HepG2 (cell line): ENCODE data around the gene LDB3. TPM values are rescaled to one million over a fixed set of nuclear protein-coding genes. Genes with fewer than 3 reads are reported as not detected.

Experiments
- ATAC-seq: fragments of 200-7000 bp; cut with Tn5 transposase; 3 replicates; pipeline ENCODE4 v1.9.1; 2020; ENCODE audit warnings: mild to moderate bottlenecking, moderate library complexity
- BruUV-seq: library from RNA; stranded (reverse); fragments of 400-500 nt; replicated peaks from 2 replicates; lab custom pipeline; 2021; lab: Mats Ljungman, UMichigan
- CTCF ChIA-PET: fragments of 300-600 bp; formaldehyde crosslinking; extraction: SDS; loops from one replicate; lab custom pipeline; 2021; ENCODE audit warnings: low total read pairs, inconsistent platforms, low intra/inter-chr PET ratio; lab: Yijun Ruan, JAX
- POLR2A ChIA-PET: fragments of 350-600 bp; sonication (Branson Sonifier 250); formaldehyde crosslinking; loops from one replicate; lab custom pipeline; 2020; ENCODE audit warnings: antibody characterized with exemption, inconsistent platforms; lab: Yijun Ruan, JAX
- DNase-seq: peaks from one replicate; pipeline ENCODE4 v3.0.0-alpha.2; 2015; ENCODE audit warnings: low spot score
- FAIRE-seq: peaks from 3 replicates; lab custom pipeline; 2011; peaks lifted over from hg19 to GRCh38; lab: Jason Lieb, UNC
- H2AFZ ChIP-seq: one replicate; pipeline ENCODE4 v1.6.1; 2011; ENCODE audit warnings: low read length, inconsistent platforms
- H3K27ac ChIP-seq: fragments of 300-600 bp; 3 replicates; pipeline ENCODE4 v1.8.0; 2011; ENCODE audit warnings: mixed run types, mild to moderate bottlenecking, mixed read lengths, low read length, inconsistent platforms; ENCODE audit not compliant: insufficient read depth; ENCODE audit errors: extremely low read length
- H3K27me3 ChIP-seq, 2 experiments: fragments of 200-600 bp in 1 of 2; 2 replicates in 1 of 2; 3 replicates in 1 of 2; pipeline versions ENCODE4 v1.6.0 to v1.8.0; 2011; ENCODE audit warnings: low read length in 2 of 2, mild to moderate bottlenecking in 2 of 2, moderate library complexity in 2 of 2, inconsistent platforms in 1 of 2; ENCODE audit not compliant: insufficient read depth in 2 of 2, control insufficient read depth in 1 of 2
- H3K36me3 ChIP-seq, 2 experiments: fragments of 200-600 bp in 1 of 2; replicated peaks in 1 of 2; 2 replicates in 1 of 2; 3 replicates in 1 of 2; pipeline versions ENCODE4 v1.5.1 to v1.8.0; 2011; ENCODE audit warnings: low read length in 2 of 2, inconsistent platforms in 1 of 2; ENCODE audit not compliant: insufficient read depth in 2 of 2, control insufficient read depth in 1 of 2
- H3K4me1 ChIP-seq: 2 replicates; pipeline ENCODE4 v1.5.1; 2012; ENCODE audit warnings: low read length, inconsistent platforms; ENCODE audit not compliant: insufficient read depth
- H3K4me2 ChIP-seq: 2 replicates; pipeline ENCODE4 v1.6.0; 2011; ENCODE audit warnings: low read depth, low read length, inconsistent platforms
- H3K4me3 ChIP-seq, 3 experiments: fragments of 200-600 bp in 1 of 3; sonication (generic), shearing (Covaris generic) in 1 of 3; replicated peaks in 1 of 3; 2 replicates each; pipeline ENCODE4 v1.5.1; 2011 to 2016; ENCODE audit warnings: low read length in 3 of 3, inconsistent platforms in 2 of 3, low read depth in 2 of 3, mild to moderate bottlenecking in 2 of 3, control low read depth in 1 of 3, mixed read lengths in 1 of 3; ENCODE audit not compliant: insufficient read depth in 1 of 3
- H3K79me2 ChIP-seq: one replicate; pipeline ENCODE4 v1.6.1; 2011; ENCODE audit warnings: low read length, inconsistent platforms; ENCODE audit not compliant: insufficient read depth
- H3K9ac ChIP-seq: 2 replicates; pipeline ENCODE4 v1.6.0; 2011; ENCODE audit warnings: mild to moderate bottlenecking, low read depth, low read length, inconsistent platforms; ENCODE audit not compliant: insufficient read depth
- H3K9me3 ChIP-seq: 2 replicates; pipeline ENCODE4 v1.5.1; 2012; ENCODE audit warnings: mild to moderate bottlenecking, low read length
- H4K20me1 ChIP-seq: 2 replicates; pipeline ENCODE4 v1.6.0; 2011; ENCODE audit warnings: inconsistent platforms, mild to moderate bottlenecking, low read length, moderate library complexity; ENCODE audit not compliant: insufficient read depth
- CREBL2 ChIP-seq: sonication (generic); formaldehyde crosslinking; IDR thresholded peaks from 2 replicates; pipeline ENCODE4 v1.8.1; 2023; ENCODE audit warnings: missing genetic modification reagents, mild to moderate bottlenecking, borderline replicate concordance
- ELF1 ChIP-seq: sonication (generic); formaldehyde crosslinking; IDR thresholded peaks from 2 replicates; pipeline ENCODE4 v1.4.0; 2020; ENCODE audit warnings: missing genetic modification reagents
- GMEB1 ChIP-seq: sonication (generic); formaldehyde crosslinking; IDR thresholded peaks from 2 replicates; pipeline ENCODE4 v1.5.1; 2020; ENCODE audit warnings: missing genetic modification reagents, mild to moderate bottlenecking, borderline replicate concordance
- SIN3B ChIP-seq: fragments of 150-350 bp; IDR thresholded peaks from 2 replicates; pipeline ENCODE4 v1.6.1; 2014; ENCODE audit warnings: low read length
- SOX5 ChIP-seq: IDR thresholded peaks from 2 replicates; pipeline ENCODE4 v1.6.1; 2016; ENCODE audit warnings: borderline replicate concordance
- TARDBP ChIP-seq: sonication (generic); formaldehyde crosslinking; IDR thresholded peaks from 2 replicates; pipeline ENCODE4 v1.8.0; 2022; ENCODE audit warnings: mild to moderate bottlenecking, missing genetic modification reagents
- ZNF234 ChIP-seq: sonication (generic); formaldehyde crosslinking; conservative IDR thresholded peaks from 2 replicates; pipeline ENCODE4 v1.5.1; 2020; ENCODE audit warnings: mild to moderate bottlenecking, missing genetic modification reagents
- ZNF282 ChIP-seq: fragments of 450-650 bp; IDR thresholded peaks from 2 replicates; pipeline ENCODE4 v1.6.1; 2018; ENCODE audit not compliant: partially characterized antibody
- ZNF331 ChIP-seq: sonication (generic); formaldehyde crosslinking; IDR thresholded peaks from 2 replicates; pipeline ENCODE4 v1.4.0; 2020; ENCODE audit warnings: missing genetic modification reagents
- ZNF446 ChIP-seq: sonication (generic); formaldehyde crosslinking; IDR thresholded peaks from 2 replicates; pipeline ENCODE4 v1.5.0; 2020; ENCODE audit warnings: mild to moderate bottlenecking, missing genetic modification reagents
- ZNF646 ChIP-seq: sonication (generic); formaldehyde crosslinking; IDR thresholded peaks from 2 replicates; pipeline ENCODE4 v1.9.0; 2021; ENCODE audit warnings: mild to moderate bottlenecking, missing genetic modification reagents
- ZNF781 ChIP-seq: sonication (generic); formaldehyde crosslinking; IDR thresholded peaks from 2 replicates; pipeline ENCODE4 v1.5.1; 2020; ENCODE audit warnings: borderline replicate concordance, mild to moderate bottlenecking, missing genetic modification reagents; ENCODE audit errors: not compliant biosample characterization
- WGBS: methylation state at CpG from one replicate; pipeline ENCODE4 v1.1.6; 2017; ENCODE audit warnings: low lambda C conversion rate; 5-methylcytosine and 5-hydroxymethylcytosine counted together
- in situ Hi-C: cut with HindIII; loops from 2 replicates; pipeline ENCODE4 v1.10.0; 2017; ENCODE audit warnings: low pct_unique_long_range_greater_than_20kb; ENCODE audit not compliant: extremely low pct_ligation_motif_present
- intact Hi-C: fragments of 100-400 bp; cut with micrococcal nuclease; formaldehyde crosslinking; loops from one replicate; pipeline ENCODE4 v1.10.0; 2022; ENCODE audit not compliant: unreplicated experiment
- polyA plus RNA-seq, 8 experiments: library from polyadenylated mRNA; depleted of rRNA in 3 of 8; stranded (reverse) in 7 of 8; unstranded in 1 of 8; fragments of >200 nt; fragmentation: Illumina TruSeq in 4 of 8; extraction: Trizol in 4 of 8; gene quantifications; 2 replicates each; pipeline versions ENCODE4 v1.2.1 to v1.2.3, GENCODE V29; 2011 to 2016; ENCODE audit warnings: low read depth in 4 of 8, missing spikeins in 1 of 8, mixed read lengths in 1 of 8; ENCODE audit not compliant: insufficient read depth in 1 of 8
- total RNA-seq, 5 experiments: library from RNA; depleted of rRNA; stranded (reverse); fragments of >200 nt; fragmentation: Illumina TruSeq; extraction: Trizol; gene quantifications; 2 replicates each; pipeline ENCODE4 v1.2.3, GENCODE V29; 2016; ENCODE audit warnings: low read depth in 1 of 5

Gene LDB3
- total and polyA plus RNA-seq, 2 of the 13 experiments (the other 11 are each of a cell fraction or from before 2014, with no cell fraction given), result not detected

DNA sequence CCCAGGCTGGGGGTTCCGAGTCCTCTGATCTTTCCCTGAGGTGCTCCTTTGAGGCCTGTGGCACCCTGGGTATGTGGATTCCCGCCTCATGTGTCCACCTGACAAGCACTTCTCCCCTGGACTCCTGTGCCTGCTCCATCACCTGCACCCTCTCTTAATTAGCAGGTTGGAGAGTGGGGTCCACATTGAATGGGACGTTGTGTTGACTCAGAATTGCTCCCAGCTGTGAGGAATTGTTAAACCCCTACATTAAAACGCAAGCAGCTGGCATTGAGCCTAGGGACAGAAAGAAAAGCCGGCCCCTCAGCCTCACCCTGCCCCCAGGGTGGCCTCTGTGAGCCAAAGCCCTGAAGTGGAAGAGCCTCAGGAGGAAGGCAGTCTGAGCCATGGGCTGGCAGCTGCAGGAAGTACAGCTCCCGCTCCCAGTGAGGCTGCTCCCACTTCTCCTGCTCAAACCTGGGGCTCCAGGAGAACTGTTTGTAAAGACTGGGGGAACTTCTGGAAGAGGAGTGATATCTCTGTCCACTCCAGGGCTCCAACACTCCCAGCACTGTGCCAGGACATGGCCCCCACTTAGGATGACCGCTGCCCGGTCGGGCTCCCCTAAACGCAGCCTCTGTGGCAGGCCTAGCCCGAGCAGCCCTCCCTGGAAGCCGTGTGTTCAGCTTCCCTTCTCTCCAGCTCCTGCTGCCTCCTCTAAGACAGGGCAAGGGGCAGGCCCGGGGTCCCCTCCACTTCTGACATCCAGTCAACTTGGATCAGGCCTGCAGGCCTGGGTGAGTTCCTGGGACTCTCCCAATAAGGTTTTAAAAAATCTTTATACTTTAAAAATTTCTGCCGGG lies 15.7 kb upstream of the LDB3 start (continued):
- TF ChIP-seq ZNF234 (CRISPR knock-in tag) (no peak), ELF1 (CRISPR knock-in tag) (no peak)

- Histone ChIP-seq H3K79me2 (no peaks in the 10 kb centered on the region), H4K20me1 (no peaks in the 10 kb centered on the region), H3K27me3 (peaks cover 11 to 46% of the 10 kb centered on the region in 2 experiments; a peak in 4 of 5 replicates), H3K4me2 (no peak overlapping the region), H3K9ac (no peak overlapping the region), H3K36me3 (no peaks in the 10 kb centered on the region), H3K9me3 (no peaks in the 10 kb centered on the region), H3K4me1 (no peaks in the 10 kb centered on the region), H3K27ac (no peak overlapping the region), H3K4me3 (no peak overlapping the region), H2AFZ (no peak overlapping the region)
- ChIA-PET POLR2A (no interaction called here), CTCF (no interaction called here)
- no peak for TF ChIP-seq ZNF282
- no peak for TF ChIP-seq ZNF446
- TF ChIP-seq GMEB1 (CRISPR knock-in tag), result no peak
- TF ChIP-seq TARDBP (CRISPR knock-in tag), result no peak
- no peak for TF ChIP-seq ZNF781
- no peak for TF ChIP-seq SOX5 (CRISPR knock-in tag)
- TF ChIP-seq CREBL2 (CRISPR knock-in tag), result no peak
- TF ChIP-seq ZNF646 (CRISPR knock-in tag), result no peak
- no peak for TF ChIP-seq ZNF331 (CRISPR knock-in tag)
- TF ChIP-seq SIN3B, result no peak
- intact Hi-C loops (no loop called here), in situ Hi-C loops (no loop called here)
- ATAC-seq (no peak), DNase-seq (no peak), FAIRE-seq (no peak)
- WGBS, result 43% methylated on average over 3 of the region's 3 CpGs
- no TSS peak for BruUV-seq
These were observed 14.9 kb upstream of the LDB3 start for GRCh38 chr10:86653379-86653778.
